Measurements from ENCODE around the gene AIP.

DNA sequence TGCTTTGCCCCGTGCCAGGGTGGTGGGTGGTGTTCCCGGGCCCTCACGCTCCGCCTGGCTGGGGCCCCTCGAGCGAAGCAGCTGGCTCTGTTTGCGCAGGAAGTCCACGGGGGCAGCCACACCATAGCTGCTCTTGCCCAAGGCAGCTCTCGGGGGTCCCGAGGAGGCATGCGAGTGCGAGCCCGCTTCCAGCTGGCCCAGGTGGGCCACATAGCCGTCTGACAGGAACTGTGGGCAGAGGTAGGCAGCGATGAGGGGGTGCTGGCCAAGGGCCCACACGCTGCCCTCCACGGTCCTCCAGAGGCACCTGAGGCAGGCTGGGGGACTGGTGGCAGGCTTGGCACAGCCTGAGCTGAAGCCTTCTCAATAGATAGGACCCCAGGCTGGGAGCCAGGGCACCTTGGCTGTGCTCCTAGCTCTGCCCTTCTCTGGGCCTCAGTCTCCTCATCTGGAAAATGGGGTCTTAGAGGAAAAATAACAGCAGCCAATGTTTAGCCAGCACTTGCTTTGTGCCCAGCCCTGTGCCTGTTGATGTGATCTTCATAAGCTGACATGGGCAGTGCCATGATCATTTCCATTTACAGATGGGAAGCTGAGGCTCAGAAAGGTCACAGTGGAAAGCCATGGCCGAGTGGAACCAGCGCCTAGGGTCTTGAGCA is 9.4 kb downstream of the AIP start:
- TF ChIP-seq CTCF (IDR thresholded peaks at IDR 0.05) (no peak), POLR2A (IDR thresholded peaks at IDR 0.05) (no peak), EP300 (IDR thresholded peaks at IDR 0.05) (no peak)
